ENCODE data around the gene CABLES1.
"Not testable (repeated sequence)": the region's sequence is repeated elsewhere in the genome, so short reads cannot be mapped to it uniquely, and the experiment has no call there.

The CABLES1 gene, protein sequence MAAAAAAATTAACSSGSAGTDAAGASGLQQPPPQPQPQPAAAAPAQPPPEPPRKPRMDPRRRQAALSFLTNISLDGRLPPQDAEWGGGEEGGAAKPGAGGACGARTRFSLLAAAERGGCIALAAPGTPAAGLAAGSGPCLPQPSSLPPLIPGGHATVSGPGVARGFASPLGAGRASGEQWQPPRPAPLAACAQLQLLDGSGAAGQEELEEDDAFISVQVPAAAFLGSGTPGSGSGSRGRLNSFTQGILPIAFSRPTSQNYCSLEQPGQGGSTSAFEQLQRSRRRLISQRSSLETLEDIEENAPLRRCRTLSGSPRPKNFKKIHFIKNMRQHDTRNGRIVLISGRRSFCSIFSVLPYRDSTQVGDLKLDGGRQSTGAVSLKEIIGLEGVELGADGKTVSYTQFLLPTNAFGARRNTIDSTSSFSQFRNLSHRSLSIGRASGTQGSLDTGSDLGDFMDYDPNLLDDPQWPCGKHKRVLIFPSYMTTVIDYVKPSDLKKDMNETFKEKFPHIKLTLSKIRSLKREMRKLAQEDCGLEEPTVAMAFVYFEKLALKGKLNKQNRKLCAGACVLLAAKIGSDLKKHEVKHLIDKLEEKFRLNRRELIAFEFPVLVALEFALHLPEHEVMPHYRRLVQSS

DNA sequence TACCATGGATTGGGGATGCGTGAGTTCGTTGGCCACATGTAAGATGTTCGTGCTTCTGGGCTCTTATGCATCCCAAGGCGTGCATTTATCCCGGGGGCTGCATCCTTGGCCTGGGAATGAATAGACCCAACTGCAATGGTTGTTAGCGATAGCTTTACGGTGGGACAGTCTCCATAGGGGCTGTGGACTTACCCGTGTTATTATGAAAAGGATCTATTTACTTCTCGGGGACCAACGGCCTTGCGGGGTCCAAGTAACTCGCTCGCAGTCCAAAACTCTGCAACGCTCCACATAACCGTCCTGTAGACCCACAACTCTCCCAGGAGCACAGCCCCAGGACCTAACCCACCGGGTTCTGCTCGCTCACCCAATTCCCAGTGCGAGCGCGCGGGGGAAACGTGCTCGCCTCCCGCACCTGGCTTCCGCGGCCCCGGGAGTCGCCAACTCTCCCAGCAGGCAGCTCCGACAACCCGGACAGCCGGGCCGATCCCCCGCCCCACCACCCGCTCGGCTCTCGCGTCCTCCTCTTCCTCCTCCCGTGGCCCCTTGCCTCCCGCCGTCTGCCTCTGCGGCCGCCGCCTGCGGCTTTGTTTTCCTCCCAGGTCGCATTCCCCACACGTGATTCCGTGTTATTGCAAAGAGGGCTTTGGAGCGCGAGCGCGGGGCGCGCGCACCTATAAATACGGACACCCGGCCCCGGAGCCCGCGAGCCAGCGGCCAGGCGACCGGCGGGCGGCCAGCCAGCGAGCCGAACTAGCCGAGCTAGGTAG, at the start of gene CABLES1:
TSS of gene CABLES1 (plus strand) at position 706 of the 770 bp plus-strand sequence. CDS start 278 bp downstream, outside the sequence.
- FAIRE-seq: no peak

DNA sequence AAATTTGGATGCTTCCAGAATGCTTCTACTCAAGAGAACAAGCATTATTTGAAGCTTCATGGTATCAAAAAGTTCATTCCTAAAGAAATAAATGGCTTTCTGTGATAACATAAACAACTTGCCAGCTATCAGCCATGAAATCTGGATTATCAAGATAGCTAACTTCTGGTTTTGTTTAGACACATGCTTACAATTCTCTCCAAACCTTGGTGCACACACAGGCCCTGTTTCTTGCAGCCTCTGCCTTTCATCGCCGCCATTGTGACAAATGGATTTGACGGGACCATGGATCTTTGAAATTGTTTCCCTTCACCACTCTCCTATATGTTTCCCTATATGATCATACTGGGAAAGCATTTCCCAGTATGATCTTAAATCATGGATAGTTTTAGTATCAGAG, 47.9 kb upstream of the CABLES1 start:
- FAIRE-seq: no peak

DNA sequence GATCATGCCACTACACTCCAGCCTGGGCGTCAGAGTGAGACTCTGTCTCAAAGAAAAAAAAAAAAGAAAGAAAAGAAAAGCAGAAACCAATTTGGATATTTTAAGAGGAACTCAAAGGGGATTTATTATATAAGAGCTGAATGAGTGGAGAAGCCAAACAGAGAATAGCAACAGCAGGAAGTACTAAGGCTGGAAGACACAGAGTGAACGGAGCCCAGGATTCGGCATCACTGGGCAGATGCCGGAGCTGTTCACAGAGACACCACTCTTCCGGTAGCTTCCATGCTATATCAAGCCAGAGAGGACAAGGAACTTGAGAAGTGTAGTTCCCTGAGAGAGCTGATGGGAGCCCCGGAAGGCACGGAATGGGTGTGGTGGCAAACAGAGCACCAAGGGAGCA, 47.0 kb upstream of the CABLES1 start:
- no peak for FAIRE-seq

GRCh38 chr18:23091017-23091993, 44.0 kb upstream of the CABLES1 start:
- FAIRE-seq: not testable (repeated sequence)

DNA sequence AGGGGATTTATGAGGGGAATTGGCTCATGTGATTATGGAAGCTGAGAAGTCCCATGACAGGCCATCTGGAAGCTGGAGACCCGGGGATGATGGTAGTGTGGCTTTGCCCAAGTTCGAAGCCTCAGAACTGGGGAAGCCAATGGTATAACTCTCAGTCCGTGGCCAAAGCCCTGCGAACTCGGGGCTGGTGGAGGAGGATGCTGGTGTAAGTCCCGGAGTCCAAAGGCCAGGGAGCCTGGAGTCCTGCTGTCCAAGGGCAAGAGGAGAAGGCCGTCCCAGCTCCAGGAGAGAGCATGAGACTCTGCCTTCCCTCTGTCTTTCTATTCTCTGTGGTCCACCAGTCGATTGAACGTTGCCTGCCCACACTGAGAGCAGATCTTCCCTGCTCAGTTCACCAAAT, 43.2 kb upstream of the CABLES1 start:
- no peak for FAIRE-seq

GRCh38 chr18:23093130-23093529, 42.2 kb upstream of the CABLES1 start:
- FAIRE-seq: not testable (repeated sequence)

DNA sequence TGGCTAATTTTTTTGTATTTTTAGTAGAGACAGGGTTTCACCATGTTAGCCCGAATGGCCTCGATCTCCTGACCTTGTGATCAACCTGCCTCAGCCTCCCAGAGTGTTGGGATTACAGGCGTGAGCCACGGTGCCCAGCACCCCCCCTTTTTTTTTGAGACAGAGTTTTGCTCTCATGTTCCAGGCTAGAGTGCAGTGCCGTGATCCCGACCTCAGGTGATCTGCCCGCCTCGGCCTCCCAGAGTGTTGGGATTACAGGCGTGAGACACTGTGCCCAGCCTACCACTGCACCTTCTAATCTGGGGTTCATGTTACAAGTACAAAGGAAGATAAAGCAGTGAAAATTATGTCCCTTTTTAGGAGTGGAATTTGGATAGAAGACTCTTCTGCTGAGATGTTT, 41.5 kb upstream of the CABLES1 start:
- FAIRE-seq: no peak

GRCh38 chr18:23094411-23095190, 40.7 kb upstream of the CABLES1 start:
- no peak for FAIRE-seq

DNA sequence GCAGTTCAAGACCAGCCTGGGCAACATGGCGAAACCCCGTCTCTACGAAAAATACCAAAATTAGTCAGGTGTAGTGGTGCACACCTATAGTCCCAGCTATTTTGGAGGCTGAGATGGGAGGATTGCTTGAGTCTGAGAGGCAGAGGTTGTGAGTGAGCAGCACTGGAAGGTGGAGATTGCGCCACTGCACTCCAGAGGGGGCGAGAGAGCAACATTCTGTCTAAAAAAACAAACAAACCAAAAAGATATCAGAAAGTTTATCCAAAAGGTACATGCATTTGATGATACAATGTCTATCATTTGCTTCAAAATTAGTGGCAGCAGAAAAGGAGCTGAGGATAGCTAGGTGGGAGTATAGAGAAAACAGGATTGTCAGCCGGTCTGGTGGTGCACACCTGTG, 39.8 kb upstream of the CABLES1 start:
- no peak for FAIRE-seq

GRCh38 chr18:23097016-23097415, 38.3 kb upstream of the CABLES1 start:
- not testable (repeated sequence) for FAIRE-seq

- no peak for FAIRE-seq
Observed at GRCh38 chr18:23099621-23100020, 35.7 kb upstream of the CABLES1 start.

DNA sequence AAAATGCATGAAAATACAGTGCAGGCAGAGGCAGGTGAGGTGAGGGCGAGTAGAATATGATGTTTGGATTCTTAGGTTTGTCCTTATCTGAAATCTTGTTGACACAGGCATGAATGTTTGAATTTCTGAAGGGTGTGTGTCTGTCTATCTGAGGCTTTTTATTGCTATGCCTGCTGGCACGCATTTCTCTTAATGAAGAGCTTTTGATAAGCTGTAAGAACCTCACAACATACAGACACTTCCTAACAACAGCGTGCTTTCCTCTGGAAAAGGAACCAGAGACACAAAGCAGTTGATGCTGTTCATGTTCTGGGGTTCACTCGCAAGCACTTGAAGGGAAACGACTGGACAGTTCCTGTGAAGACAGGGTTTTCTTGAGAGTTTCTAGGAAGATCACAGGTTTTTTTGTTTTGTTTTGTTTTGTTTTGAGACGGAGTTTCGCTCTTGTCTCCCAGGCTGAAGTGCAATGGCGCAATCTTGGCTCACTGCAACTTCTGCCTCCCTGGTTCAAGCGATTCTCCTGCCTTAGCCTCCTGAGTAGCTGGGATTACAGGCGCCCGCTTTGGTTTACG, 33.3 kb upstream of the CABLES1 start:
- FAIRE-seq: no peak

GRCh38 chr18:23102493-23103261, 32.6 kb upstream of the CABLES1 start:
- FAIRE-seq: no peak

GRCh38 chr18:23103449-23103848, 31.8 kb upstream of the CABLES1 start:
- no peak for FAIRE-seq

GRCh38 chr18:23105030-23105429, 30.3 kb upstream of the CABLES1 start:
- FAIRE-seq: no peak

DNA sequence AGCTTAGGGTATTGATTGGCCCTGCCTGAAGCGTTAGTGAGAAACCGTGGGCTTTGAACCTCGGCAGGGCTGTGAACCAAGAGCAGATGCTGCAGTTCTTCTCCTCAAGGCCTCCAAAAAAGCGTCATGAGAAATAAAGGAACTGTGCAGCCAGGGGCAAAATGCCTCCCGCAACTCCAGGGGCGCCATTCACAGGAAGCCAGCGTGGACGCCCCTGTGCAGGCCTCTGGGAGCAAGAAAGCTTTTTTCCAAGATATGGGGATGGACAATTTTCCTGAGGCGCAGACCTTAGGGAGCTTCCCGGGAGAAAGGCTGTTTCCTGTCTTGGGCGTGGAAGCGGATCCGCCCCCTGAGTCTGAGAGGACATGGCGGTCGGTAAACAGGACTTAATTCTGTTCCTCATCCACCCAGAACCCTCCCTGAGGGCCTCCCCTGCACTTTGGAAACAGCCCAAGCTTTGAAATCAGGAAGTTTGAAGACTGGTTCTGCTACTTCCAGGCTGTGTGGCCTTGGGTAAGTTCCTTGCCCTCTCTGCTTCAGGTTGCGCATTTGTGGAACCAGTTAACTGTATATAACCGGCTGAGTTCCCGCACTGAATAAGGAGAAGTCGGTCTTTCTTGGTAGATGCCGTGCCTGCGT, 29.6 kb upstream of the CABLES1 start:
- FAIRE-seq: no peak

DNA sequence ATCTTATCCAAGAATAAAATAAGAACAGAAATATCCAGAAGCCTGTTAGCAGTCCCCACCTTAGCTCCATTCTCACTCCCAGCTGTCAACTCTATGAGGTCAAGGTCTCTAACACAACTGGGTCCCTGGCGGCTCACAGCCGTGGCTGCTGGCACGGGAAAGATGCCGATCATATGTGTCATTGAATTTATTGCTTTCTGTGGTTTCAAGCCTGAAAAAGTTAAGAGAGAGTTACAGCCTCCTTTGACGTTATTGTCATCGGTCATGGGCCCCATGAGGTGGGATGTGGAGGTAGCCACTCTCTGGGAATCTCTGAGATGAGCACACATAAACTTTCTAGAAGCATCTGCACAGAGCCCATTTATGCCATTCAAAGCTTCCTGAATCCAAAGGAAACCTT, 28.7 kb upstream of the CABLES1 start:
- no peak for FAIRE-seq

DNA sequence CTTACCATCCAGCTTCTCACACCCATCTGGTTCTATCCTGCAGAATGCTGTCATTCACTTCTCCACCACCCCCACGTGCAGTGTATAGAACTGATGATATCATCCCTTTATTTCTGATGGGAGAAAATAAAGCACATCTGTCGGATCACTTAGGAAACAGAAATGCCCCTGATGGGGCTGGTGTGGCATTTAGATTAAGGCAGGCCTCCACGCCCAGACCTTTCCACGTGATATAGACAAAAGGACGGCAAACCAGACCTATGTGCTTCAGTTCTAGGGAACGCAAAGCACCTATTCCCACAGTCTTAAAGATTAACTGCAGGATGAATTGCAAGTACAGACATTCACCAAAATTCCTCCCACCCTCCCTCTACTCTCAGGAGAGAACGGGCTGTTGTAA, 27.6 kb upstream of the CABLES1 start:
- no peak for FAIRE-seq

DNA sequence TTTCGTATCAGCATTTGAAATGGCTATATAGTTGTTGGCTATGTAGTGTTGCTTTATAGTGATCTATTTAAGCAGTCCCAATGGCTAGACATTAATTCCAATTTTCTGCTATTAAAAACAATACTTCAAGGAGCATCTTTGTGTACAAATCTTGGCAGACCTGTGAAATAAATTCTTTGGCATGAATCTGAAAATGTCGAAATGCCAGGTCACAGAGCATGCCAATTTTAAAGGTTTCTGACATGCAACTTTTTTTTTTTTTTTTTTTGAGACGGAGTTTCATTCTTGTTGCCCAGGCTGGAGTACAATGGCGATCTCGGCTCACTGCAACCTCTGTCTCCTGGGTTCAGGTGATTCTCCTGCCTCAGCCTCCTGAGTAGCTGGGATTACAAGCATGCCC, 26.8 kb upstream of the CABLES1 start:
- no peak for FAIRE-seq

DNA sequence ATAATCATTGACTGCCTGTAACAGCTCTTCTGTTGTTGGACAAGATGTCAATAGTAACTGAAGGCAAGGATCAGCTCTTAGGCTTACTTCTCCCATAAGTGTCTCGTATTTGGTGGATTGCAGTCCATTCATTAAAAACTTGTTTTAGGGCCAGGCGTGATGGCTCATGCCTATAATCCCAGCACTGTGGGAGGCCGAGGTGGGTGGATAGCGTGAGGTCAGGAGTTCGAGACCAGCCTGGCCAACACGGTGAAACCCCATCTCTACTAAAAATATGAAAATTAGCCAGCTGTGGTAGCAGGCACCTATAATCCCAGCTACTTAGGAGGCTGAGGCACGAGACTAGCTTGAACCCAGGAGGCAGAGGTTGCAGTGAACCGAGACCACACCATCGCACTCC, 26.1 kb upstream of the CABLES1 start:
- FAIRE-seq: not testable (repeated sequence)

All from A204.1 (cell line).